Renal pelvis (tissue), 4 donors: Measurements from ENCODE around the gene SPACA1. TPM values are rescaled to one million over a fixed set of nuclear protein-coding genes. Genes with fewer than 3 reads are reported as not detected.

Experiments used
- DNase-seq: peaks from one replicate; pipeline ENCODE4 v3.0.0-alpha.2; 2013
- polyA plus RNA-seq, 3 donors: library from polyadenylated mRNA; unstranded; fragments of 120-200 nt; gene quantifications; one replicate each; pipeline ENCODE4 v1.2.1, GENCODE V29; 2013; ENCODE audit not compliant: insufficient read length in 3 of 3

Gene SPACA1
- polyA plus RNA-seq, 3 donors = not detected

- no peak for DNase-seq
These were observed 58.2 kb downstream of the SPACA1 start for GRCh38 chr6:88105741-88106340.

DNA sequence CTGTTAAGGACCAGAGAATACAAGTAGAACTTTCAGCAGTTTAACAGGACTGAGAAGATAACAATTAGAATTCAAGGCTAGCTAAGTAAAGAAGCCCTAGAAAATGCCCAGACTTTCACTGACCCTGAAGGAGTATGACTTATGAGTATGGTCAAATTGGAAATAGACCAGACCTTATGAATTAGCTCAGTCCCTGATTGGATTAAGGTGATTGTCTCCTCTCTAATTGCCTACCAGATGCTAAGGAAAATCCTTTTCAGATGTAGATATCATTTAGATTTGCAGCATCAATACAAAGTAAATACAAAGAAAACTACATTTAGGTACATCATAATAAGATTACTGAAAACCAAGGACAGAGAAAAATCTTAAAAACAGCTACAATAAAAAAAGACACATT lies 59.6 kb downstream of the SPACA1 start:
- DNase-seq = no peak

DNA sequence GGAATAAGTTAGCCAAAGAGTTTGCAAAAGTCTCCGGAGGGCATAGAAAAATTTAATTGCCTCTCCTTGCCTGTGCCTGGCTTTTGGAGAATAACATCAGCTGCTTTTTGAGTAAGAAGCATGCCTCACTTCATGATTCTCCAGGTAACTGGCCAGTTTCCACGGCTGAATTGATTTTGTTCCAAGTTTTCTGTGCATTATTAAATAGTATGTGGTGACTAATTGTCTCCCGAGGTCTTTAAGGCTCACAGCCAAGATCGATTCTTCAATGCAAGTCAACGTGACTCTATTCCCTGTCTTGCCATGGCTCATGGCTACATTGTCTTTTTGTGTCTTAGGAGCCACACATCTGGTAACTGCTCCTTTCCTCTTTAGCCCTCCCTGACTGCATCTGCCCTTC lies 64.3 kb downstream of the SPACA1 start:
- DNase-seq = no peak

DNA sequence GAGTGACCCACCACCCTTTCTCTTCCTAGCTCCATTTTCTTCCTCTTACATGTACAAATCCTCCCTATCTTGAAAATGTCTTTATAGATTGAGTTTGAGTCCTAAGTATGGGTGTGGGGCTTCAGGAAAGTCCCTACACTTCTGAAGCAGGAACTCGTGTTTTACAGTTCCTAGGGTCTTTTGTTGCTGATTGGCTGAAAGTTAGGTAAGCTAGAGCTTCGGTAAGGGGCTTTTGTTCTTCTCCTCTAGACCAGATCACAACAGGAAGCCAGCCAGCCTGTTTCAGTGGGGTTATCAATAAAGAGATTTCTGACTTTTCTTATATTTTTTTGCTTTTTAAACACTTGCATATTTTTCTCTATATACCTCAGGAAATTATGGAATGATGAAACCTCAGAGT lies 67.2 kb downstream of the SPACA1 start:
- DNase-seq = no peak

- DNase-seq = no peak
These were observed 67.7 kb downstream of the SPACA1 start for GRCh38 chr6:88115307-88115706.

DNA sequence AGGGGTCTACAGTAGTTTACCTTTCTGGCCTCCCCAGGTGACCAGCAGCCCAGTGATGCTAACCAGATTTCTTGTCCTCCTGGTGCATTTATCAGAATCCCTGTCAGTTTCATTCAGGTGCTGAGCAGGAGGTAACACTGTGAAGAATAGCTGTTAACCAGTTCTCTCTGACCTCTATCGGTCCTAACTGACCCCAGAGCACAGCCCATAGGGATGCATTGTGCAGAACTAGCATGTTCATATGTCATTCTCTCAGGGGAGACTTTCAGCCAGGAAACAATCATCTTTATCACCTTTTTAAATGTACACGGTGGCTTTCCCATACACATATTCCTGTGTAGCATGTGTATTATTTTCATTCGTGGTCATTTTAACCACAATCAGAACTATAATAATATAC lies 68.6 kb downstream of the SPACA1 start:
- no peak for DNase-seq

Other genes starting within 250 kb of the SPACA1 start
- 1 to 10 TPM in 1 of 3 donors, under 1 TPM in 2; 0.85 to 1.2 (median 0.89) TPM for gene CNR1, start 118.5 kb downstream of the SPACA1 start, polyA plus RNA-seq